Measurements from ENCODE around the gene IPO4.

DNA sequence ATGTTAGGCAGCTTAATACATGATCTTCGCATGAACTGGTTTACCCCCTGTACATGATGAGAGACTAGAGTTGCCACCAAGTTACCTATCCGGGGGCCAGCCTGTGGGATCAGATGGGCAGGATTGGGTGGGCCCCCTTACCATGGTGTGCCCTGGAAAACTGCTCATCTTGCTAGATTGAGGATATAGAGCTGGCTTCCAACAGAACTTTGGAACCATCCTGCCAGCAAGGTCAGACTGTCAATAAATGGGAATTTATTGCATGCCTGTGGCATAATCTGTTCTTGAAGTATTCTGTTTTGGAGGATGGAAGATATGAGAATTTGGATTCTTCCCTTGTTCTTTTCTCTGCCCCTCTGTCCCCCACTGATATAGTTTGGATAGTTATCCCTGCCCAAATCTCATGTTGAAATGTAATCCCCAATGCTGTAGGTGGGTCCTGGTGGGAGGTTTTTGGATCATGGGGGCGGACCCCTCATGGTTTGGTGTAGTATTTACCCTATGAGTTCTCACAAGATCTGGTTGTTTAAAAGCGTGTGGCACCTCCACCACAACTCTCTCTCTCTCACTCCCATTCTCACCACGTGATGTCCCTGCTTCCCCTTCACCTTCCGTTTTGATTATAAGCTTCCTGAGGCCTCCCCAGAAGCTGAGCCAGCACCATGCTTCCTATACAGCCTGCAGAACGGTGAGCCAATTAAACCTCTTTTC is 10.4 kb upstream of the IPO4 start:
- TF ChIP-seq CEBPB (IDR thresholded peaks at IDR 0.05): no peak
- no peak for TF ChIP-seq EP300 (IDR thresholded peaks at IDR 0.05; ENCODE audit: borderline replicate concordance)
- TF ChIP-seq YY1 (IDR thresholded peaks at IDR 0.05; ENCODE audit: low read depth): no peak
- no peak for TF ChIP-seq TAF1 (IDR thresholded peaks at IDR 0.05; ENCODE audit: low read depth)
- TF ChIP-seq, protein P1, sequence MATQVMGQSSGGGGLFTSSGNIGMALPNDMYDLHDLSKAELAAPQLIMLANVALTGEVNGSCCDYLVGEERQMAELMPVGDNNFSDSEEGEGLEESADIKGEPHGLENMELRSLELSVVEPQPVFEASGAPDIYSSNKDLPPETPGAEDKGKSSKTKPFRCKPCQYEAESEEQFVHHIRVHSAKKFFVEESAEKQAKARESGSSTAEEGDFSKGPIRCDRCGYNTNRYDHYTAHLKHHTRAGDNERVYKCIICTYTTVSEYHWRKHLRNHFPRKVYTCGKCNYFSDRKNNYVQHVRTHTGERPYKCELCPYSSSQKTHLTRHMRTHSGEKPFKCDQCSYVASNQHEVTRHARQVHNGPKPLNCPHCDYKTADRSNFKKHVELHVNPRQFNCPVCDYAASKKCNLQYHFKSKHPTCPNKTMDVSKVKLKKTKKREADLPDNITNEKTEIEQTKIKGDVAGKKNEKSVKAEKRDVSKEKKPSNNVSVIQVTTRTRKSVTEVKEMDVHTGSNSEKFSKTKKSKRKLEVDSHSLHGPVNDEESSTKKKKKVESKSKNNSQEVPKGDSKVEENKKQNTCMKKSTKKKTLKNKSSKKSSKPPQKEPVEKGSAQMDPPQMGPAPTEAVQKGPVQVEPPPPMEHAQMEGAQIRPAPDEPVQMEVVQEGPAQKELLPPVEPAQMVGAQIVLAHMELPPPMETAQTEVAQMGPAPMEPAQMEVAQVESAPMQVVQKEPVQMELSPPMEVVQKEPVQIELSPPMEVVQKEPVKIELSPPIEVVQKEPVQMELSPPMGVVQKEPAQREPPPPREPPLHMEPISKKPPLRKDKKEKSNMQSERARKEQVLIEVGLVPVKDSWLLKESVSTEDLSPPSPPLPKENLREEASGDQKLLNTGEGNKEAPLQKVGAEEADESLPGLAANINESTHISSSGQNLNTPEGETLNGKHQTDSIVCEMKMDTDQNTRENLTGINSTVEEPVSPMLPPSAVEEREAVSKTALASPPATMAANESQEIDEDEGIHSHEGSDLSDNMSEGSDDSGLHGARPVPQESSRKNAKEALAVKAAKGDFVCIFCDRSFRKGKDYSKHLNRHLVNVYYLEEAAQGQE (IDR thresholded peaks at IDR 0.05; ENCODE audit: low read depth): no peak
- no peak for TF ChIP-seq ZBTB7A (IDR thresholded peaks at IDR 0.05; ENCODE audit: low read depth)
- no peak for TF ChIP-seq TEAD4 (IDR thresholded peaks at IDR 0.05)
- no peak for TF ChIP-seq FOXM1 (IDR thresholded peaks at IDR 0.05; ENCODE audit: borderline replicate concordance, low read depth)
- TF ChIP-seq CREB1 (IDR thresholded peaks at IDR 0.05; ENCODE audit: low read depth): no peak
- no peak for TF ChIP-seq TCF12 (IDR thresholded peaks at IDR 0.05; ENCODE audit: low read depth)
- no peak for TF ChIP-seq NFIC (IDR thresholded peaks at IDR 0.05)
- TF ChIP-seq, protein P2, sequence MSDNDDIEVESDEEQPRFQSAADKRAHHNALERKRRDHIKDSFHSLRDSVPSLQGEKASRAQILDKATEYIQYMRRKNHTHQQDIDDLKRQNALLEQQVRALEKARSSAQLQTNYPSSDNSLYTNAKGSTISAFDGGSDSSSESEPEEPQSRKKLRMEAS (IDR thresholded peaks at IDR 0.05): no peak
